IMR-90 (cell line): ENCODE results near the gene ZBTB3. TPM values are rescaled to one million over a fixed set of nuclear protein-coding genes. Genes with fewer than 3 reads are reported as not detected.
A peak's percentile ranks its signal among the peaks of the same experiment; 100 is the strongest.

Source experiments
- ATAC-seq: fragments of 200-7000 bp; cut with Tn5 transposase; 2 replicates; pipeline ENCODE4 v1.9.1; 2020; ENCODE audit warnings: low read depth, mild to moderate bottlenecking, moderate library complexity
- BruUV-seq: library from RNA; stranded (reverse); fragments of 400-500 nt; replicated peaks from 2 replicates; lab custom pipeline; 2021; lab: Mats Ljungman, UMichigan
- CTCF ChIA-PET: fragments of 300-600 bp; formaldehyde crosslinking; extraction: SDS; loops from one replicate; lab custom pipeline; 2021; ENCODE audit warnings: antibody characterized with exemption; lab: Yijun Ruan, JAX
- POLR2A ChIA-PET: fragments of 300-600 bp; sonication (Branson Sonifier 250); formaldehyde crosslinking; loops from one replicate; lab custom pipeline; 2022; ENCODE audit warnings: antibody characterized with exemption; ENCODE audit not compliant: unreplicated experiment; lab: Charles Lee
- DNase-seq: peaks from one replicate; pipeline ENCODE4 v3.0.0; 2013
- H2AFZ ChIP-seq: replicated peaks from 2 replicates; pipeline ENCODE3; 2013; ENCODE audit warnings: low read length, mild to moderate bottlenecking; ENCODE audit not compliant: poor library complexity
- H2AK5ac ChIP-seq: 2 replicates; pipeline ENCODE4 v1.6.1; 2013; ENCODE audit warnings: low read depth, low read length, inconsistent platforms
- H2AK9ac ChIP-seq: replicated peaks from 2 replicates; pipeline ENCODE3; 2013; ENCODE audit warnings: mild to moderate bottlenecking, low read depth, low read length, moderate library complexity; ENCODE audit not compliant: poor library complexity
- H2BK120ac ChIP-seq: 2 replicates; pipeline ENCODE4 v1.6.1; 2013; ENCODE audit warnings: low read depth, low read length, inconsistent platforms
- H2BK15ac ChIP-seq: 3 replicates; pipeline ENCODE4 v1.6.1; 2013; ENCODE audit warnings: low read depth, low read length, inconsistent platforms
- H2BK20ac ChIP-seq: 2 replicates; pipeline ENCODE4 v1.6.1; 2013; ENCODE audit warnings: low read depth, mild to moderate bottlenecking, inconsistent platforms, low read length, moderate library complexity
- H2BK5ac ChIP-seq: 2 replicates; pipeline ENCODE4 v1.6.1; 2013; ENCODE audit warnings: mild to moderate bottlenecking, low read depth, low read length, inconsistent platforms; ENCODE audit not compliant: poor library complexity, severe bottlenecking
- H3K14ac ChIP-seq: replicated peaks from 2 replicates; pipeline ENCODE4 v1.6.1; 2013; ENCODE audit warnings: low read depth, low read length, inconsistent platforms
- H3K18ac ChIP-seq: 2 replicates; pipeline ENCODE4 v1.6.1; 2013; ENCODE audit warnings: low read depth, low read length, control low read depth
- H3K23ac ChIP-seq: 2 replicates; pipeline ENCODE4 v1.6.1; 2013; ENCODE audit warnings: low read depth, low read length, inconsistent platforms
- H3K27ac ChIP-seq: 2 replicates; pipeline ENCODE4 v1.5.1; 2013; ENCODE audit warnings: mild to moderate bottlenecking, control low read depth, low read length; ENCODE audit not compliant: insufficient read depth
- H3K27me3 ChIP-seq: 2 replicates; pipeline ENCODE4 v1.6.1; 2013; ENCODE audit warnings: low read length; ENCODE audit not compliant: control insufficient read depth, insufficient read depth
- H3K36me3 ChIP-seq: 2 replicates; pipeline ENCODE4 v1.6.1; 2013; ENCODE audit warnings: low read length, mixed read lengths; ENCODE audit not compliant: control insufficient read depth, insufficient read depth
- H3K4ac ChIP-seq: 2 replicates; pipeline ENCODE4 v1.6.1; 2013; ENCODE audit warnings: low read depth, low read length, inconsistent platforms
- H3K4me1 ChIP-seq: 2 replicates; pipeline ENCODE4 v1.6.1; 2013; ENCODE audit warnings: low read length, mixed read lengths; ENCODE audit not compliant: control insufficient read depth, insufficient read depth
- H3K4me2 ChIP-seq: 2 replicates; pipeline ENCODE4 v1.6.1; 2013; ENCODE audit warnings: low read depth, mild to moderate bottlenecking, control low read depth, low read length, moderate library complexity
- H3K4me3 ChIP-seq: 2 replicates; pipeline ENCODE4 v1.5.1; 2013; ENCODE audit warnings: low read depth, mild to moderate bottlenecking, control low read depth, low read length, moderate library complexity; ENCODE audit not compliant: insufficient read depth
- H3K56ac ChIP-seq: 2 replicates; pipeline ENCODE4 v1.6.1; 2013; ENCODE audit warnings: low read length, inconsistent platforms; ENCODE audit not compliant: insufficient read depth; ENCODE audit errors: extremely low read depth
- H3K79me1 ChIP-seq, 2 experiments: 2 replicates each; pipeline ENCODE4 v1.6.1; 2013; ENCODE audit warnings: low read length in 2 of 2, inconsistent platforms in 1 of 2, low read depth in 1 of 2
- H3K9ac ChIP-seq: 2 replicates; pipeline ENCODE4 v1.6.1; 2013; ENCODE audit warnings: low read depth, low read length, control low read depth
- H3K9me1 ChIP-seq: 2 replicates; pipeline ENCODE4 v1.6.1; 2013; ENCODE audit warnings: low read length, inconsistent platforms; ENCODE audit not compliant: insufficient read depth
- H3K9me3 ChIP-seq: 2 replicates; pipeline ENCODE4 v1.6.1; 2013; ENCODE audit warnings: low read length; ENCODE audit not compliant: control insufficient read depth, insufficient read depth
- H4K20me1 ChIP-seq: 2 replicates; pipeline ENCODE4 v1.6.1; 2013; ENCODE audit warnings: low read length, inconsistent platforms; ENCODE audit not compliant: insufficient read depth
- H4K5ac ChIP-seq: 2 replicates; pipeline ENCODE4 v1.6.1; 2013; ENCODE audit warnings: mild to moderate bottlenecking, low read depth, low read length, control low read depth
- H4K8ac ChIP-seq, 2 experiments: 2 replicates each; pipeline ENCODE4 v1.6.1; 2013; ENCODE audit warnings: low read depth in 2 of 2, low read length in 2 of 2, control low read depth in 1 of 2, inconsistent platforms in 1 of 2
- H4K91ac ChIP-seq: 2 replicates; pipeline ENCODE4 v1.6.1; 2013; ENCODE audit warnings: low read depth, low read length, inconsistent platforms; ENCODE audit not compliant: insufficient read depth
- CEBPB ChIP-seq: IDR thresholded peaks from 2 replicates; pipeline ENCODE4 v1.6.1; 2012; ENCODE audit warnings: low read depth, low read length, improper control_type of control experiment
- CHD1 ChIP-seq: IDR thresholded peaks from 2 replicates; pipeline ENCODE4 v1.6.1; 2012; ENCODE audit warnings: low read depth, low read length, improper control_type of control experiment
- FOS ChIP-seq: fragments of 150-350 bp; IDR thresholded peaks from 2 replicates; pipeline ENCODE4 v1.6.1; 2016; ENCODE audit warnings: low read depth, low read length
- MAFK ChIP-seq: IDR thresholded peaks from 2 replicates; pipeline ENCODE4 v1.6.1; 2012; ENCODE audit warnings: low read depth, low read length, improper control_type of control experiment
- MAZ ChIP-seq: IDR thresholded peaks from 2 replicates; pipeline ENCODE4 v1.6.1; 2012; ENCODE audit warnings: low read depth, mild to moderate bottlenecking, low read length, improper control_type of control experiment, moderate library complexity, borderline replicate concordance
- NFE2L2 ChIP-seq: fragments of 150-350 bp; IDR thresholded peaks from 2 replicates; pipeline ENCODE4 v1.6.1; 2016; ENCODE audit warnings: low read depth, mild to moderate bottlenecking, low read length
- POLR2A ChIP-seq: IDR thresholded peaks from 2 replicates; pipeline ENCODE4 v1.6.1; 2012; ENCODE audit warnings: mild to moderate bottlenecking, low read depth, low read length
- RAD21 ChIP-seq: IDR thresholded peaks from 2 replicates; pipeline ENCODE4 v1.6.1; 2012; ENCODE audit warnings: low read length, improper control_type of control experiment
- RFX5 ChIP-seq: IDR thresholded peaks from 2 replicates; pipeline ENCODE4 v1.8.0; 2012; ENCODE audit warnings: low read depth, mild to moderate bottlenecking, low read length, moderate library complexity
- WGBS, 2 experiments: methylation state at CpG; one replicate each; pipeline versions ENCODE4 v1.1.5 to v1.1.7; 2013; ENCODE audit warnings: missing lambda C conversion rate in 2 of 2; ENCODE audit not compliant: insufficient read length in 1 of 2; ENCODE audit errors: extremely low coverage in 2 of 2; 5-methylcytosine and 5-hydroxymethylcytosine counted together
- dilution Hi-C: fragments of 300-500 bp; cut with HindIII; formaldehyde crosslinking; loops from one replicate; pipeline ENCODE4 v1.14.3; 2018; ENCODE audit warnings: low sequenced_read_pairs; ENCODE audit not compliant: unreplicated experiment
- in situ Hi-C: fragments of 300-500 bp; cut with MboI; formaldehyde crosslinking; loops from 3 replicates; pipeline ENCODE4 v1.14.3; 2019; ENCODE audit warnings: low sequenced_read_pairs, inconsistent platforms, mixed read lengths
- intact Hi-C: fragments of 100-400 bp; cut with micrococcal nuclease; formaldehyde crosslinking; loops from 2 replicates; pipeline ENCODE4 v1.10.0; 2022
- polyA plus RNA-seq, 3 experiments: library from polyadenylated mRNA; depleted of rRNA; stranded (reverse); fragments of >200 nt; gene quantifications; 2 replicates each; pipeline ENCODE4 v1.2.3, GENCODE V29; 2012; ENCODE audit warnings: low replicate concordance in 1 of 3
- total RNA-seq: library from RNA; depleted of rRNA; stranded (reverse); fragments of >200 nt; gene quantifications from 2 replicates; pipeline ENCODE4 v1.2.3, GENCODE V29; 2012
- TF ChIP-seq, protein P1 (sequence below): conservative IDR thresholded peaks from 2 replicates; pipeline ENCODE4 v1.5.1; 2012; ENCODE audit warnings: mild to moderate bottlenecking, low read depth, low read length, improper control_type of control experiment

The ZBTB3 gene
- total and polyA plus RNA-seq, 2 of the 4 experiments (the other 2 are of a cell fraction) = 3.4 to 8.1 TPM

DNA sequence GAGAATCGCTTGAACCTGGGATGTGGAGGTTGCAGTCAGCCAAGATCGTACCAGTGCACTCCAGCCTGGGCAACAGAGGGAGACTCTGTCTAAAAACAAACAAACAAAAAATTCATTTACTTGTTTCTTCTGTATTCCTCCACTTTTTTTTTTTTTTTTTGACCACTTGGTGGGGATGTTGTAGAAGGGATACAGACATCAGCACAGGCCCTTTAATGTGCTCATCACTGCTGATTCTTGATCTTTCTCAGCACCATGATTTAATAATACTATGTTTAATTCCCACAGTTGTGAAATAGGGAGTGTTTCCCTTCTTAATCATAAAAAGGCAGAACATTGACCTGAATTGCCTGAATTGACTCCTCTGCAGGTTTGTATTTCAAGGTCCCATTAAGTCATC, 21.1 kb downstream of the ZBTB3 start:
- dilution Hi-C loops (no loop called here), in situ Hi-C loops (no loop called here), intact Hi-C loops (no loop called here)
- Histone ChIP-seq H2AK9ac (no peak overlapping the region), H2BK15ac (no peak overlapping the region), H3K9ac (no peak overlapping the region), H4K8ac (no peak overlapping the region), H3K79me1 (peaks cover 16 to 40% of the 10 kb centered on the region in 2 experiments), H3K27ac (no peak overlapping the region), H3K4ac (no peak overlapping the region), H3K23ac (no peak overlapping the region), H3K56ac (no peak overlapping the region), H2BK20ac (no peak overlapping the region), H3K18ac (no peak overlapping the region), H4K5ac (no peak overlapping the region), H2AFZ (no peak overlapping the region), H3K9me3 (no peaks in the 10 kb centered on the region), H3K9me1 (no peaks in the 10 kb centered on the region), H3K4me2 (no peak overlapping the region), H2AK5ac (no peak overlapping the region), H4K91ac (no peak overlapping the region), H3K27me3 (no peaks in the 10 kb centered on the region), H3K14ac (no peak overlapping the region), H3K4me1 (peaks cover 2% of the 10 kb centered on the region; the same call in 1 of the 2 replicates), H3K4me3 (no peak overlapping the region), H3K36me3 (peaks cover 18% of the 10 kb centered on the region), H2BK5ac (no peak overlapping the region), H4K20me1 (peaks cover 3% of the 10 kb centered on the region), H2BK120ac (no peak overlapping the region)
- TF ChIP-seq MAFK (no peak), POLR2A (no peak), CEBPB (0 out of 2 replicates have a peak, but pooled peaks have one; percentile 21), MAZ (no peak), RFX5 (no peak), RAD21 (peak; percentile 46), FOS (no peak), NFE2L2 (no peak), CHD1 (no peak)
- TF ChIP-seq, protein P1, sequence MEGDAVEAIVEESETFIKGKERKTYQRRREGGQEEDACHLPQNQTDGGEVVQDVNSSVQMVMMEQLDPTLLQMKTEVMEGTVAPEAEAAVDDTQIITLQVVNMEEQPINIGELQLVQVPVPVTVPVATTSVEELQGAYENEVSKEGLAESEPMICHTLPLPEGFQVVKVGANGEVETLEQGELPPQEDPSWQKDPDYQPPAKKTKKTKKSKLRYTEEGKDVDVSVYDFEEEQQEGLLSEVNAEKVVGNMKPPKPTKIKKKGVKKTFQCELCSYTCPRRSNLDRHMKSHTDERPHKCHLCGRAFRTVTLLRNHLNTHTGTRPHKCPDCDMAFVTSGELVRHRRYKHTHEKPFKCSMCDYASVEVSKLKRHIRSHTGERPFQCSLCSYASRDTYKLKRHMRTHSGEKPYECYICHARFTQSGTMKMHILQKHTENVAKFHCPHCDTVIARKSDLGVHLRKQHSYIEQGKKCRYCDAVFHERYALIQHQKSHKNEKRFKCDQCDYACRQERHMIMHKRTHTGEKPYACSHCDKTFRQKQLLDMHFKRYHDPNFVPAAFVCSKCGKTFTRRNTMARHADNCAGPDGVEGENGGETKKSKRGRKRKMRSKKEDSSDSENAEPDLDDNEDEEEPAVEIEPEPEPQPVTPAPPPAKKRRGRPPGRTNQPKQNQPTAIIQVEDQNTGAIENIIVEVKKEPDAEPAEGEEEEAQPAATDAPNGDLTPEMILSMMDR = peak; percentile 28; the same call in 1 of the 2 replicates
- ChIA-PET POLR2A (no interaction called here), CTCF (interaction anchor here (0.7 kb wide), 1 partner anchor 13 kb away, joined by 3 read pairs; no protein-coding TSS in a partner anchor)
- DNase-seq (peak; percentile 36), ATAC-seq (no peak)
- no CpG with 5 or more reads among the region's 2 CpGs for WGBS, 2 experiments
- BruUV-seq = no TSS peak
